ENCODE data around the gene TMEM53.
"Not testable (repeated sequence)": the region's sequence is repeated elsewhere in the genome, so short reads cannot be mapped to it uniquely, and the experiment has no call there.

The TMEM53 gene

DNA sequence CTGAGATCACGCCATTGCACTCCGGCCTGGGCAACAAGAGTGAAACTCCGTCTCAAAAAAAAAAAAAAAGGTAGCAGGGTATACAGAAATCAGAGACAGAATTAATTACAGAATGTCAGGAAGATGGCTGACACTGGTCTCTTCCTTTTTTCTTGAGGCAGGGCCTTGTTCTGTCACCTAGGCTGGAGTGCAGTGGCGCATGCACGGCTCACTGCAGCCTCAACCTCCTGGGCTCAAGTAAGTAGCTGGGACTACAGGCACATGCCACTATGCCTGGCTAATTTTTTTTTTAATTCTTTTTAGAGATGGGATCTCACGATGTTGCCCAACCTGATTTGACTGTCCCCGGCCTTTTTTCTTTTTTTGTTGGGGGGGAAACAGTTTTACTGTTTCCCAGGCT is 40.3 kb upstream of the TMEM53 start:
- no peak overlapping the region for H3K4me3 ChIP-seq (ENCODE audit: low read length)

DNA sequence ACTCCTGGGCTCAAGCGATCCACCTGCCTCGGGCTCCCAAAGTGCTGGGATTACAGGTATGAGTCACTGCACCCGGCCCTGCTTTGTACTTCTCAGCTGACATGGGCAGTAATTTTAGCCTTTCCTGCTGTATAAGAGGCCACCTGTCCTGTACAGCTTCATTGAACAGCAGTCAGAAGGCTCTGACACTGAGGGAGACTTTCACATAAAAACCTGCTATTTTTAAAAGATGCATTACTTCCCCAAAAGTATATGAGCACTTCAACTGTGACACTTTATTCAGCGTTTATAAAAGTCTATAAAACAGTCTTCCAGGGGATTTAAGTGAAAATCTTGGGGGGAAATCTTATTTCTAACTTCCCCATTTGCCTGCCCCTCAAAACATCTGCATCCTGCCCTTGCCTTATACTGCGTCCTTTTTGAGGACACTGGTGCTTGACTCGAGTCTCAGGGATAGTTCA is 39.1 kb upstream of the TMEM53 start:
- Histone ChIP-seq H3K4me2 (ENCODE audit: low read length) (no peak overlapping the region), H3K4me3 (ENCODE audit: low read length) (no peak overlapping the region), H3K9me3 (replicated peaks; ENCODE audit: low read length) (no peaks in the 10 kb centered on the region), H3K9ac (ENCODE audit: low read depth, low read length) (no peak overlapping the region), H3K36me3 (ENCODE audit: insufficient read depth, low read length) (no peaks in the 10 kb centered on the region), H3K4me1 (ENCODE audit: control insufficient read depth, insufficient read depth, low read length) (peaks cover 2% of the 10 kb centered on the region), H3K27me3 (ENCODE audit: control insufficient read depth, insufficient read depth, low read length) (peaks cover 30% of the 10 kb centered on the region)

More for the DNA sequence above, 40.3 kb upstream of the TMEM53 start:
- Histone ChIP-seq H3K27me3 (ENCODE audit: control insufficient read depth, insufficient read depth, low read length) (peaks cover 30% of the 10 kb centered on the region), H3K4me2 (ENCODE audit: low read length) (no peak overlapping the region), H3K36me3 (ENCODE audit: insufficient read depth, low read length) (no peaks in the 10 kb centered on the region), H3K9me3 (replicated peaks; ENCODE audit: low read length) (no peaks in the 10 kb centered on the region), H3K9ac (ENCODE audit: low read depth, low read length) (no peak overlapping the region), H3K4me1 (ENCODE audit: control insufficient read depth, insufficient read depth, low read length) (no peaks in the 10 kb centered on the region)

DNA sequence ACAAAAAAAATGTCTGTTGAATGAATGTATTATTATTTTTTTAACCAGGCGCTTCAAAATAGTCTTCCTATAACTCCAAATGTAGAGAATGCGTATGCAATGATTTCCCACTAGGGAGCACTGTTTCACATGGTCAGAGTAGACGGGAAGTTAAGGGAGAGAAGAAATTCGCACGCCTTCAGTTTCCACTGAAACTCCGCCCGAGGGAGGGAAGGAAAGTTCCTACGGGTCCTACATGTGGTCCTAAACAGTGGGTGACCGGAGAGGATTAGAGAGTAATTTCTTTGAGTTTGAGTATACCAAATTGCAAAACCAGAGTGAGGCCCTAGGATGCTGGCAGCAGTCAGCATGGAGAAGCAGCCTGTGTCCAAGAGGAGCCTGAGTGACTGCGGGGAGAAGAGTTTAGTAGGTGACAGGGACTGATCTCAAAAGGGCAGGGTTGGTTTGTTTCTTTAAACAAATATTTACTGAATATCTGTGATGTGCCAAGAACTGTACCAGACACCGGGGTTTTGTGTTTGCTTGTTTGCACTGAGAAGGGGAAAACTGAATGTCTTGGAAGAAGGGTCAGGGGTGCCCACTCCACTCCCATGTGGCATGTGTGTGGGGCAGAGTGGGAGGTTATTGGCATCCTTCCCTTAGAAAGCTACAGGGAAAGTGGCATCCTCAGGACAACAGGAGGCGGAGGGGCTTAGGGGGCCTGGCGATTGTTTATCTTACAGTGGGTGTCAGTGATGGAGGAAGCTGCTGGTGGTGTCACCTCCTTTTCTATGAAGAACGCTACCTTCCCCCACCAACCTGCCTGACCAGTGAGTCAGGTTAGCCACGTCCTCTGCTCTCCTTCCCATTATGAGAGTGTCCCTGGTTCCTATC is 33.9 kb upstream of the TMEM53 start:
- H3K36me3 ChIP-seq (ENCODE audit: insufficient read depth, low read length), result no peaks in the 10 kb centered on the region

DNA sequence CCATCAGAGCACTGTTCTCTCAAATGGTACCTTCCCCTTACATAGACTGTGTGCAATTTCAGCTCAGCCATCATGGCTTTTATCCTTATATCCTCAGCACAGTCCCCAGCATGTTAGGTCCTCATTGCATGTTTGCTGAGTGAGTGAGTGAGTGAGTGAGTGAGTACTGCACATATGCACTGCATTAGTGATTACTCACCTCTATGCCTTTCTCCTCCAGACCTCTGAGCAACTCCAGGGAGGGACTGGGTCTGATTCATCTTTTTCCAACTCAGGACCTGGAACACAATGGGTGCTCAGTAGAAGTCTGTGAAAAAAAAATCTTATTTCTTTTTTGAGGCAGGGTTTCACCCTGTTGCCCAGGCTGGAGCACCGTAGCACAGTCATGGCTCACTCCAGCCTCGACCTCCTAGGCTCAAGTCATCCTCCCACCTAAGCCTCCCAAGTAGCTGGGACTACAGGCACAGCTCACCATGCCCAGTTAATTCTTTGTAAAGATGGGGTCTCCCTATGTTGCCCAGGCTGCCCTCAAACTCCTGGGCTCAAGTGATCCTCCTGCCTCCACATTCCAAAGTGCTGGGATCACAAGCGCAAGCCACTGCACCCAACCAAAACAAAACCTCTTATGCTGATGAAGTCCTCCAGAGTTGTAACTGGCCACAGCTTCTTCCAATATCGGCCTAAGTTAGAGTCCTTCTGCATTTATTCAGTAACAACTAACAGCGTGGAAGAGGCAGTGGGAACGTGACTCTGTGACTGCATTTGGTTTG is 33.0 kb upstream of the TMEM53 start:
- Histone ChIP-seq H3K4me3 (ENCODE audit: low read length) (no peak overlapping the region), H3K9ac (ENCODE audit: low read depth, low read length) (peak overlapping the region; percentile 37), H3K36me3 (ENCODE audit: insufficient read depth, low read length) (no peaks in the 10 kb centered on the region), H3K4me1 (ENCODE audit: control insufficient read depth, insufficient read depth, low read length) (peaks cover 19% of the 10 kb centered on the region), H3K27me3 (ENCODE audit: control insufficient read depth, insufficient read depth, low read length) (peaks cover 15% of the 10 kb centered on the region), H3K4me2 (ENCODE audit: low read length) (peak overlapping the region; percentile 63), H3K9me3 (replicated peaks; ENCODE audit: low read length) (no peaks in the 10 kb centered on the region)

More for the DNA sequence above, 33.9 kb upstream of the TMEM53 start:
- Histone ChIP-seq H3K9me3 (replicated peaks; ENCODE audit: low read length) (no peaks in the 10 kb centered on the region), H3K4me1 (ENCODE audit: control insufficient read depth, insufficient read depth, low read length) (peaks cover 19% of the 10 kb centered on the region), H3K4me3 (ENCODE audit: low read length) (peak overlapping the region; percentile 39), H3K27me3 (ENCODE audit: control insufficient read depth, insufficient read depth, low read length) (peaks cover 15% of the 10 kb centered on the region), H3K9ac (ENCODE audit: low read depth, low read length) (no peak overlapping the region), H3K4me2 (ENCODE audit: low read length) (peak overlapping the region; percentile 63)

DNA sequence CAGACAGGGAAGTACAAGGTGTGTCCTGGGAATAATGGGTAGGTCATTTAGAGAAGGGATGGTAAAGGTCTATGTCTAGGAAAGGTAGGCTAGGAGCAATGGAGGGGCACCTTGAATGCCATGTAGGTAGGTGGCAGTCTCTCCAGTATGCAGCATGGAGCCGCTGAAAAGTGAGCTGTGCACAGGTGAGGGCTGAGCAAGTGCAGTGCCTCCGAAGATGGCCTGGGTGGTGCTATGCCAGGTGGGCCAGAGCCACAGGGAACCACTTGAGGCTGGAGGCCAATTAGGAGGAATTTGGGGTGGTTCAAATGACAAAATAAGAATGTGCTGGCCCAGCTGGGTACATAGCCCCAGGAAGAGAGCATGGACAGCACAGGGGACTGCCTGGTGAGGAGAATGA is 31.7 kb upstream of the TMEM53 start:
- Histone ChIP-seq H3K36me3 (ENCODE audit: insufficient read depth, low read length) (no peaks in the 10 kb centered on the region), H3K9me3 (replicated peaks; ENCODE audit: low read length) (no peaks in the 10 kb centered on the region), H3K4me1 (ENCODE audit: control insufficient read depth, insufficient read depth, low read length) (peaks cover 19% of the 10 kb centered on the region), H3K4me2 (ENCODE audit: low read length) (no peak overlapping the region), H3K27me3 (ENCODE audit: control insufficient read depth, insufficient read depth, low read length) (peaks cover 3% of the 10 kb centered on the region), H3K9ac (ENCODE audit: low read depth, low read length) (no peak overlapping the region), H3K4me3 (ENCODE audit: low read length) (no peak overlapping the region)

DNA sequence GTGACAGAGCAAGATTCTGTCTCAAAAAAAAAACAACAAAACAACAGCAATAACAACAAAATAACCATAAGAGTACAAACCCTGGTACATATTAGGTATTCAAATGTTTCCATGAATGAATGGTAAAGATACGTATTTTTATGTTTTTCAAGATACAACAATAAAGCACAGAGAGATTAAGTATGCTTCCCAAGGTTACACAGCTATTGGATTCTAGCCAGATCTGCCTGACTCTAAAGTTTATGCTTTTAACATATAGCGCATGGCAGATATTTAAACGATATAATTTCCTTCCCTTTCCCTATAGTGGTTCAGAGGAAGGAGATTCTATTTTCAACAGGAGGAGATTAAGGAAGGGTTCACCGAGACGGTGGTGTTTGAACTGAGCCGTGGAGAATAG is 31.2 kb upstream of the TMEM53 start:
- no peak overlapping the region for H3K4me3 ChIP-seq (ENCODE audit: low read length)
- no peaks in the 10 kb centered on the region for H3K27me3 ChIP-seq (ENCODE audit: control insufficient read depth, insufficient read depth, low read length)
- no peak overlapping the region for H3K4me2 ChIP-seq (ENCODE audit: low read length)
- H3K9ac ChIP-seq (ENCODE audit: low read depth, low read length), result no peak overlapping the region
- H3K4me1 ChIP-seq (ENCODE audit: control insufficient read depth, insufficient read depth, low read length), result peaks cover 19% of the 10 kb centered on the region
- no peaks in the 10 kb centered on the region for H3K36me3 ChIP-seq (ENCODE audit: insufficient read depth, low read length)
- H3K9me3 ChIP-seq (replicated peaks; ENCODE audit: low read length), result no peaks in the 10 kb centered on the region

DNA sequence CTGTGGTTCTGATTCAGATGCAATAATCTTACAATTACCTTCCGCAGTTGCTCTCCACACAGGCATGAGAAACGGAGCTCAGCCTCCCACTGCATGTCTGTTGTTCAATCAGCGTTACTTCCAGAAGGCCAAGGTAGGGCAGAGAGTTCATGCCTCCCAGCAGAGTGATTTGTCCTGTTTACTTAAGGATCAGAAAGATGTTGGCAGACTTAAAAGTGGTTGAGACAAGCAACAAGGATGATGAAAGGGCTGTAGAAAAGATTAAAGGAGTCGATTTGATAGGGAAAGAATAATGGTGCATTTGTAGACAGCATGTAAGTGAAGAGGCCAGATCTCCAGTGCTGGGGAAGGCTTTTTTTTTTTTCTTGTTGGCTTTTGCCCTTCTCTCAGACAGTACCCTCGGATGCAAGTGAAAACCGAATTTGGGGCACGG is 26.9 kb upstream of the TMEM53 start:
- H3K4me1 ChIP-seq (ENCODE audit: control insufficient read depth, insufficient read depth, low read length), result no peaks in the 10 kb centered on the region
- no peak overlapping the region for H3K4me3 ChIP-seq (ENCODE audit: low read length)
- no peaks in the 10 kb centered on the region for H3K36me3 ChIP-seq (ENCODE audit: insufficient read depth, low read length)
- no peak overlapping the region for H3K4me2 ChIP-seq (ENCODE audit: low read length)
- H3K9me3 ChIP-seq (replicated peaks; ENCODE audit: low read length), result no peaks in the 10 kb centered on the region
- H3K27me3 ChIP-seq (ENCODE audit: control insufficient read depth, insufficient read depth, low read length), result peaks cover 10% of the 10 kb centered on the region
- no peak overlapping the region for H3K9ac ChIP-seq (ENCODE audit: low read depth, low read length)

DNA sequence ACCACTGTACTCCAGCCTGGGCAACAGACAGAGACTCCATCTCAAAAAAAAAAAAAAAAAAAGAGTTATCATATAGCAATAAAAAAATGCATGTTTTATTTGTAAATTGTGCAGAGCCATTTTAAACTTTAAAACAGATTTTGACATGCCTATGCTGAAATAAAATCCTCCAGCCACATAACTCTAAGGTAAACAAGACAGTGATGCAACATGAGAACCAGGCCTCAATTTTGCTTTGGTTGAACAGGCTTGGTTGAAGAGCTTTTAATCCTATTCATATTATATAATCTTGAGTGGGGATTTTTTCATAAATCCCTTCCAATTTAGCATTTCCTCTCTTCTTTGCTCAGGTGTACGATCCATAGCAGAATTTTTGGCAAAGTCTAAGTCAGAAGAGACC is 26.3 kb upstream of the TMEM53 start:
- Histone ChIP-seq H3K9ac (ENCODE audit: low read depth, low read length) (no peak overlapping the region), H3K4me2 (ENCODE audit: low read length) (no peak overlapping the region), H3K9me3 (replicated peaks; ENCODE audit: low read length) (no peaks in the 10 kb centered on the region), H3K4me3 (ENCODE audit: low read length) (no peak overlapping the region), H3K4me1 (ENCODE audit: control insufficient read depth, insufficient read depth, low read length) (no peaks in the 10 kb centered on the region), H3K27me3 (ENCODE audit: control insufficient read depth, insufficient read depth, low read length) (peaks cover 14% of the 10 kb centered on the region), H3K36me3 (ENCODE audit: insufficient read depth, low read length) (no peaks in the 10 kb centered on the region)

DNA sequence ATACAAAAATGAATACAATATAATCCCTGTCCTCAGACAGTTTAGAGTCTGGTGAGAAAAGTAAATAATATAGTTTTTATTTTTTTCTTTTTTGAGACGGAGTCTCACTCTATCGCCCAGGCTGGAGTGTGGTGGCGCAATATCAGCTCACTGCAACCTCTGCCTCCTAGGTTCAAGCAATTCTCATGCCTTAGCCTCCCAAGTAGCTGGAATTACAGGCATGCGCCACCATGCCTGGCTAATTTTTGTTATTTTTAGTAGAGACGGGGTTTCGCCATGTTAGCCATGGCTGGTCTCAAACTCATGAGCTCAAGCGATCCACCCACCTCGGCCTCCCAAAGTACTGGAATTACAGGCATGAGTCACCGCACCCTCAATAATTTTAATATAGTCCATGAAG is 25.1 kb upstream of the TMEM53 start:
- not testable (repeated sequence) for H3K9me3 ChIP-seq (replicated peaks; ENCODE audit: low read length); H3K4me2 ChIP-seq (ENCODE audit: low read length); H3K4me1 ChIP-seq (ENCODE audit: control insufficient read depth, insufficient read depth, low read length); H3K4me3 ChIP-seq (ENCODE audit: low read length); H3K36me3 ChIP-seq (ENCODE audit: insufficient read depth, low read length); H3K9ac ChIP-seq (ENCODE audit: low read depth, low read length)
- H3K27me3 ChIP-seq (ENCODE audit: control insufficient read depth, insufficient read depth, low read length), result peaks cover 14% of the 10 kb centered on the region

DNA sequence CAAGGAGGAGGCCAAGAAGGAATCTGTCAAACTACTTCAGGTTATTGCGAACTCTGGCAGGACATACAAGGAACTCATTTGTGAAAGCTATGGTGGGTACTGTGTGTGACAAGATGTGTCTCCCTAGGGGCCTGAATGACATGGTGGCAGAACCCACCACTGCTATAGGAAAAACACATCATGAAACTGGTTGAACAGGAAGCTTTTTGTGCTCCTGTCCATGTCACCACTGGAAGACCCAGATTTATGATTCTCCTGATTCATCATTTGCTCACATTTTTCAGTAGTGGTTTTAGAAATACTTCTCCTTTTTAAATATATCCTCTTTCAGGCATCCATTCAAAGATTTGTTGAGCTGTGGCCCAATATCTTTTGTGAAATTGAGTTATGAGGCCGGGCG is 23.9 kb upstream of the TMEM53 start:
- no peak overlapping the region for H3K9ac ChIP-seq (ENCODE audit: low read depth, low read length)
- peaks cover 14% of the 10 kb centered on the region for H3K27me3 ChIP-seq (ENCODE audit: control insufficient read depth, insufficient read depth, low read length)
- no peaks in the 10 kb centered on the region for H3K36me3 ChIP-seq (ENCODE audit: insufficient read depth, low read length)
- H3K4me1 ChIP-seq (ENCODE audit: control insufficient read depth, insufficient read depth, low read length), result no peaks in the 10 kb centered on the region
- H3K4me2 ChIP-seq (ENCODE audit: low read length), result no peak overlapping the region
- no peaks in the 10 kb centered on the region for H3K9me3 ChIP-seq (replicated peaks; ENCODE audit: low read length)
- no peak overlapping the region for H3K4me3 ChIP-seq (ENCODE audit: low read length)

DNA sequence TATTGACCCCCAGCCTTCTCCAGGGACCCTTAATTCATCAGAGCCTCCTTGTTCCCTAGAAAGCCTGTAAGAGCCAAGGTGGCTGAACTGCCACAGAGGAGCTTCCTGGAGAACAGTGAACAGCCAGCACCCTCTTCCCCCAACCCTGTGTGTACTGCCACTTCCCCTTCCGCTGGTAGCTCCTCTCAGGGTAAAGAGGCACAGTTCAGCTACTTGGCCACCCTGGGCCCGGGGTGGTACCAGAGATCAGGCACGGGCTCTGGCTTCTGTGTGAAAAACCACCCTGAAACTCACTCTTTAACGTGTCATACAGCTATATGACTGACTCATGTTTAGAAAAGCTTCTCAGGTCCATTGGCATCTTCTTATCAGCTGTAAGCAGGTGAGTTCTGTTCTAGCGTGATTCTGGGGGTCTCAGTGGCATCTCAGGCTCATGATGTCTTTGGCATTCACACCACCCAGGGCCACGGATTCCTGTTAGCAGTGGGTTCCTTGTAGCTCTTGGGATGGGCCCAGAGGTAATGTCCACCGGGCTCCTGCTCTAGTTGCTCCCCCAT is 22.6 kb upstream of the TMEM53 start:
- no peak overlapping the region for H3K4me3 ChIP-seq (ENCODE audit: low read length)
- no peaks in the 10 kb centered on the region for H3K4me1 ChIP-seq (ENCODE audit: control insufficient read depth, insufficient read depth, low read length)
- peaks cover 15% of the 10 kb centered on the region for H3K27me3 ChIP-seq (ENCODE audit: control insufficient read depth, insufficient read depth, low read length)
- H3K36me3 ChIP-seq (ENCODE audit: insufficient read depth, low read length), result no peaks in the 10 kb centered on the region
- H3K9ac ChIP-seq (ENCODE audit: low read depth, low read length), result no peak overlapping the region
- no peak overlapping the region for H3K4me2 ChIP-seq (ENCODE audit: low read length)
- no peaks in the 10 kb centered on the region for H3K9me3 ChIP-seq (replicated peaks; ENCODE audit: low read length)
